ENCODE results near the gene POU2F3.
"Not testable (repeated sequence)": the region's sequence is repeated elsewhere in the genome, so short reads cannot be mapped to it uniquely, and the experiment has no call there.

The POU2F3 gene

GRCh38 chr11:120245434-120245833, 5.5 kb downstream of the POU2F3 start:
- H2BK120ac ChIP-seq (ENCODE audit: insufficient read depth, low read length, poor library complexity): no peak overlapping the region
- peaks cover 3% of the 10 kb centered on the region for H3K27me3 ChIP-seq (ENCODE audit: insufficient read depth, low read length)
- H3K9me3 ChIP-seq (ENCODE audit: insufficient read depth, low read depth, low read length): peaks cover 2% of the 10 kb centered on the region
- H2BK12ac ChIP-seq (ENCODE audit: low read length): no peak overlapping the region
- DNase-seq: no peak
- H3K79me1 ChIP-seq (ENCODE audit: low read length): no peaks in the 10 kb centered on the region
- H3K79me2 ChIP-seq (ENCODE audit: control insufficient read depth, insufficient read depth, low read length, poor library complexity): no peaks in the 10 kb centered on the region
- H3K4me1 ChIP-seq (ENCODE audit: control insufficient read depth in 1 of 2, insufficient read depth in 2 of 2, low read length in 2 of 2): peaks cover 0 to 2% of the 10 kb centered on the region in 2 experiments
- H3K4me2 ChIP-seq (ENCODE audit: low read length): no peak overlapping the region
- no peak overlapping the region for H4K8ac ChIP-seq (ENCODE audit: low read depth, low read length)
- no peak overlapping the region for H4K12ac ChIP-seq (ENCODE audit: low read depth, low read length)
- H3K9ac ChIP-seq (ENCODE audit: low read length): no peak overlapping the region
- H4K91ac ChIP-seq (ENCODE audit: low read depth, low read length): no peak overlapping the region
- H3K4me3 ChIP-seq (ENCODE audit: low read depth, low read length): no peak overlapping the region
- H2AK5ac ChIP-seq (ENCODE audit: low read length): no peak overlapping the region
- no peak overlapping the region for H2AFZ ChIP-seq (ENCODE audit: insufficient read depth, low read length, poor library complexity)
- H3K4ac ChIP-seq (ENCODE audit: low read depth, low read length): no peak overlapping the region
- H3K36me3 ChIP-seq (ENCODE audit: control insufficient read depth in 1 of 2, insufficient read depth in 2 of 2, low read length in 2 of 2): no peaks in the 10 kb centered on the region
- H3K27ac ChIP-seq (ENCODE audit: low read depth, low read length): no peak overlapping the region
- H3K23ac ChIP-seq (ENCODE audit: low read length): no peak overlapping the region
- WGBS (ENCODE audit: extremely low coverage, insufficient coverage, insufficient read length): no CpG with 5 or more reads among the region's 1 CpG
- H2BK5ac ChIP-seq (ENCODE audit: low read depth, low read length, poor library complexity): no peak overlapping the region
- no peak overlapping the region for H3K14ac ChIP-seq (ENCODE audit: low read length)
- H3K18ac ChIP-seq (ENCODE audit: low read length): no peak overlapping the region

- no peaks in the 10 kb centered on the region for H3K79me2 ChIP-seq (ENCODE audit: control insufficient read depth, insufficient read depth, low read length, poor library complexity)
- H2BK120ac ChIP-seq (ENCODE audit: insufficient read depth, low read length, poor library complexity): no peak overlapping the region
- H3K23ac ChIP-seq (ENCODE audit: low read length): no peak overlapping the region
- no peak overlapping the region for H3K4me3 ChIP-seq (ENCODE audit: low read depth, low read length)
- no peak overlapping the region for H3K18ac ChIP-seq (ENCODE audit: low read length)
- no peak overlapping the region for H3K9ac ChIP-seq (ENCODE audit: low read length)
- H3K4me2 ChIP-seq (ENCODE audit: low read length): no peak overlapping the region
- no CpG with 5 or more reads among the region's 9 CpGs for WGBS (ENCODE audit: extremely low coverage, insufficient coverage, insufficient read length)
- no peaks in the 10 kb centered on the region for H3K27me3 ChIP-seq (ENCODE audit: insufficient read depth, low read length)
- no peak overlapping the region for H2BK5ac ChIP-seq (ENCODE audit: low read depth, low read length, poor library complexity)
- no peak for DNase-seq
- H3K4ac ChIP-seq (ENCODE audit: low read depth, low read length): no peak overlapping the region
- H2BK12ac ChIP-seq (ENCODE audit: low read length): no peak overlapping the region
- H2AK5ac ChIP-seq (ENCODE audit: low read length): no peak overlapping the region
- H3K79me1 ChIP-seq (ENCODE audit: low read length): no peaks in the 10 kb centered on the region
- H3K36me3 ChIP-seq (ENCODE audit: control insufficient read depth in 1 of 2, insufficient read depth in 2 of 2, low read length in 2 of 2): no peaks in the 10 kb centered on the region
- no peak overlapping the region for H3K14ac ChIP-seq (ENCODE audit: low read length)
- peaks cover 0 to 2% of the 10 kb centered on the region in 2 experiments for H3K4me1 ChIP-seq (ENCODE audit: control insufficient read depth in 1 of 2, insufficient read depth in 2 of 2, low read length in 2 of 2)
- no peak overlapping the region for H3K27ac ChIP-seq (ENCODE audit: low read depth, low read length)
- H4K12ac ChIP-seq (ENCODE audit: low read depth, low read length): no peak overlapping the region
- H4K91ac ChIP-seq (ENCODE audit: low read depth, low read length): peak overlapping the region; percentile 30
- H4K8ac ChIP-seq (ENCODE audit: low read depth, low read length): no peak overlapping the region
- H3K9me3 ChIP-seq (ENCODE audit: insufficient read depth, low read depth, low read length): no peaks in the 10 kb centered on the region
- no peak overlapping the region for H2AFZ ChIP-seq (ENCODE audit: insufficient read depth, low read length, poor library complexity)
Measured at GRCh38 chr11:120248551-120249278, 8.8 kb downstream of the POU2F3 start.

DNA sequence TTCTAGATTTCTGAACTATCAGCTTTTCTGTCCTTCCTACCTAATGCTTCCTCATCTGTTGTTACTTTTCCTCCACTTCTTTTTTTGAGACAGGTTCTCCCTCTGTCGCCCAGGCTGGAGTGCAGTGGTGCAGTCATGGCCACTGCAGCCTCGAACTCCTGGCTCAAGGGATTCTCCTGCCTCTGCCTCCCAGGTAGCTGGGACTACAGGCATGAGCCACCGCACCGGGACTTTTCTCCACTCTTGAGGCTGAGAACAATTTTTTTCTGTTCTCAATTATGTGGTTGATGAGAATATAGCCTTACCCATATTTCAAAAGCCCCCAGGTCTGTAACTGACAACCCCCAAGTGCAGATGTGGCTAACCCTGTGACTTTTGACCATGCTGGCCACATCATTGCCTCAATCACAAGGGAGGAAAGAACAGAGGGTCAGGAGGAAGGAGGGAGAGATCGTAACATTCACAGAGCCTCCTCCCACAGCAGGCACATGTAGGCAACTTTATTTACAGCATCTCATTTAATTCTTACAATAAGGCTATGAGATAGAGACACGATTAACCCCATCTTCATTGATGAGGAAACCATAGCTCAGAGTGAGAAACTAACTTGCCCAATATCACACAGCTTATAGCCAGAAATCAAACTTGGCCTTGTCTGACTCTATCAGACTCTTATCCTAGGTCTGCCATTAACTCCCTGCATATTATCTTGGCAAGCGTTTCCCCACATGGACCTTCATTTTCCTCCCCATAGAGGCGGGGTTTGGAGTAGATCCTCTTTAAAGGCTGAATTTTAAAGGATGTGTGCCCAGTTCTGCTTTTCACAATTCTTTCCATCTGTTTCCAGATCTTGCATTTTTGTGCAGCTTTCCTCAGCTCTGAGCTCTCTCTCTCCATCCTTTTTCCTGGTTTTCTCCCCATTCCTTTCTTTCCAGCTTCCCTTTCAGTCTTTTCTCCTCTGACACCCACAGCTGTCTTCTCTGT, 9.6 kb downstream of the POU2F3 start:
- no CpG with 5 or more reads among the region's 8 CpGs for WGBS (ENCODE audit: extremely low coverage, insufficient coverage, insufficient read length)
- Histone ChIP-seq H3K4me2 (ENCODE audit: low read length) (no peak overlapping the region), H2BK5ac (ENCODE audit: low read depth, low read length, poor library complexity) (no peak overlapping the region), H3K4me1 (ENCODE audit: control insufficient read depth in 1 of 2, insufficient read depth in 2 of 2, low read length in 2 of 2) (peaks cover 0 to 2% of the 10 kb centered on the region in 2 experiments), H2AFZ (ENCODE audit: insufficient read depth, low read length, poor library complexity) (no peak overlapping the region), H3K9ac (ENCODE audit: low read length) (no peak overlapping the region), H3K18ac (ENCODE audit: low read length) (no peak overlapping the region), H2BK120ac (ENCODE audit: insufficient read depth, low read length, poor library complexity) (no peak overlapping the region), H2AK5ac (ENCODE audit: low read length) (no peak overlapping the region), H3K27ac (ENCODE audit: low read depth, low read length) (no peak overlapping the region), H4K12ac (ENCODE audit: low read depth, low read length) (no peak overlapping the region), H3K14ac (ENCODE audit: low read length) (no peak overlapping the region), H3K4ac (ENCODE audit: low read depth, low read length) (no peak overlapping the region), H3K23ac (ENCODE audit: low read length) (no peak overlapping the region), H3K36me3 (ENCODE audit: control insufficient read depth in 1 of 2, insufficient read depth in 2 of 2, low read length in 2 of 2) (no peaks in the 10 kb centered on the region), H3K79me2 (ENCODE audit: control insufficient read depth, insufficient read depth, low read length, poor library complexity) (no peaks in the 10 kb centered on the region), H3K4me3 (ENCODE audit: low read depth, low read length) (no peak overlapping the region), H3K9me3 (ENCODE audit: insufficient read depth, low read depth, low read length) (no peaks in the 10 kb centered on the region), H4K91ac (ENCODE audit: low read depth, low read length) (no peak overlapping the region), H3K79me1 (ENCODE audit: low read length) (no peaks in the 10 kb centered on the region), H2BK12ac (ENCODE audit: low read length) (no peak overlapping the region), H3K27me3 (ENCODE audit: insufficient read depth, low read length) (no peaks in the 10 kb centered on the region), H4K8ac (ENCODE audit: low read depth, low read length) (no peak overlapping the region)
- no peak for DNase-seq

GRCh38 chr11:120253377-120253776, 13.4 kb downstream of the POU2F3 start:
- not testable (repeated sequence) for H3K4me1 ChIP-seq (ENCODE audit: control insufficient read depth in 1 of 2, insufficient read depth in 2 of 2, low read length in 2 of 2); H3K4me3 ChIP-seq (ENCODE audit: low read depth, low read length); H3K79me2 ChIP-seq (ENCODE audit: control insufficient read depth, insufficient read depth, low read length, poor library complexity); H4K12ac ChIP-seq (ENCODE audit: low read depth, low read length); H2AK5ac ChIP-seq (ENCODE audit: low read length); H2AFZ ChIP-seq (ENCODE audit: insufficient read depth, low read length, poor library complexity); H3K4me2 ChIP-seq (ENCODE audit: low read length); H3K27me3 ChIP-seq (ENCODE audit: insufficient read depth, low read length); H4K91ac ChIP-seq (ENCODE audit: low read depth, low read length); H3K4ac ChIP-seq (ENCODE audit: low read depth, low read length); DNase-seq; H3K79me1 ChIP-seq (ENCODE audit: low read length); H3K14ac ChIP-seq (ENCODE audit: low read length); H3K9me3 ChIP-seq (ENCODE audit: insufficient read depth, low read depth, low read length); H2BK5ac ChIP-seq (ENCODE audit: low read depth, low read length, poor library complexity); H3K27ac ChIP-seq (ENCODE audit: low read depth, low read length); H4K8ac ChIP-seq (ENCODE audit: low read depth, low read length); H2BK12ac ChIP-seq (ENCODE audit: low read length); H3K36me3 ChIP-seq (ENCODE audit: control insufficient read depth in 1 of 2, insufficient read depth in 2 of 2, low read length in 2 of 2); H3K18ac ChIP-seq (ENCODE audit: low read length); H3K9ac ChIP-seq (ENCODE audit: low read length); H2BK120ac ChIP-seq (ENCODE audit: insufficient read depth, low read length, poor library complexity); H3K23ac ChIP-seq (ENCODE audit: low read length)
- WGBS (ENCODE audit: extremely low coverage, insufficient coverage, insufficient read length): no CpG with 5 or more reads among the region's 13 CpGs
